Parathyroid adenoma (tissue), 2 donors: Measurements from ENCODE around the gene FHL3.

Source experiments
- H2AFZ ChIP-seq: fragments of 300-600 bp; sonication (generic); one replicate; pipeline ENCODE4 v1.7.0; 2017; ENCODE audit warnings: antibody characterized with exemption, mild to moderate bottlenecking
- H3K27ac ChIP-seq: fragments of 300-600 bp; sonication (generic); one replicate; pipeline ENCODE4 v1.7.0; 2017
- H3K27me3 ChIP-seq: fragments of 300-600 bp; sonication (generic); one replicate; pipeline ENCODE4 v1.7.0; 2017; ENCODE audit warnings: low read length; ENCODE audit not compliant: control insufficient read depth, insufficient read depth
- H3K36me3 ChIP-seq: fragments of 300-600 bp; sonication (generic); one replicate; pipeline ENCODE4 v1.7.0; 2017; ENCODE audit warnings: low read length; ENCODE audit not compliant: control insufficient read depth, insufficient read depth
- H3K4me1 ChIP-seq: fragments of 300-600 bp; sonication (generic); one replicate; pipeline ENCODE4 v1.7.0; 2017; ENCODE audit warnings: control low read depth
- H3K4me2 ChIP-seq: fragments of 300-600 bp; sonication (generic); one replicate; pipeline ENCODE4 v1.7.0; 2017; ENCODE audit warnings: low read length
- H3K4me3 ChIP-seq: fragments of 300-600 bp; sonication (generic); one replicate; pipeline ENCODE4 v1.7.0; 2017; ENCODE audit warnings: low read depth, low read length
- H3K79me2 ChIP-seq: fragments of 300-600 bp; sonication (generic); one replicate; pipeline ENCODE4 v1.7.0; 2017; ENCODE audit warnings: control low read depth
- H3K9ac ChIP-seq: fragments of 300-600 bp; sonication (generic); one replicate; pipeline ENCODE4 v1.7.0; 2017; ENCODE audit warnings: mild to moderate bottlenecking
- H3K9me3 ChIP-seq: fragments of 300-600 bp; sonication (generic); one replicate; pipeline ENCODE4 v1.7.0; 2017; ENCODE audit warnings: low read length; ENCODE audit not compliant: control insufficient read depth
- TF ChIP-seq, protein P1 (sequence below): fragments of 300-600 bp; sonication (generic); IDR thresholded peaks from one replicate; pipeline ENCODE4 v1.7.0; 2017; ENCODE audit warnings: antibody characterized with exemption, mild to moderate bottlenecking
- donor health status: primary hyperparathyroidism.

Gene FHL3

DNA sequence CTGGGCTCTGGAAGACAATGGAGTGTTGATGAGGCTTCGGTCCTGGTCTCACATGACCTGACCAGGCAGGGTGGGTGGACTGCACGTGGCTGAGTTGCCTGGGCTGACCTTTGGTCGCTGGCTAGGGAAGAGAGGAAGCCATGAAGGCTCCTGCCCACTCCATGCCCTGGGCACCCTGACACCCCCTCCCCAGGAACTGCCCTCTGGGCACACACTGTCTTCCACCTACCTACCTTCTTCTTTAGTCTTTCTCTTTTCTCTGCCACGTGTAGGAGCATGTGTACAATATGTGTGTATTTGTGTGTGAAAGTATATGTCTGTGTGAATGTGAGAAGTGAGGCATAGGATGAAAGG is 26.2 kb upstream of the FHL3 start:
- no peak overlapping the region for H3K4me2 ChIP-seq
- H2AFZ ChIP-seq: no peak overlapping the region
- H3K36me3 ChIP-seq: no peaks in the 10 kb centered on the region
- no peak overlapping the region for H3K27ac ChIP-seq
- TF ChIP-seq, protein P1, sequence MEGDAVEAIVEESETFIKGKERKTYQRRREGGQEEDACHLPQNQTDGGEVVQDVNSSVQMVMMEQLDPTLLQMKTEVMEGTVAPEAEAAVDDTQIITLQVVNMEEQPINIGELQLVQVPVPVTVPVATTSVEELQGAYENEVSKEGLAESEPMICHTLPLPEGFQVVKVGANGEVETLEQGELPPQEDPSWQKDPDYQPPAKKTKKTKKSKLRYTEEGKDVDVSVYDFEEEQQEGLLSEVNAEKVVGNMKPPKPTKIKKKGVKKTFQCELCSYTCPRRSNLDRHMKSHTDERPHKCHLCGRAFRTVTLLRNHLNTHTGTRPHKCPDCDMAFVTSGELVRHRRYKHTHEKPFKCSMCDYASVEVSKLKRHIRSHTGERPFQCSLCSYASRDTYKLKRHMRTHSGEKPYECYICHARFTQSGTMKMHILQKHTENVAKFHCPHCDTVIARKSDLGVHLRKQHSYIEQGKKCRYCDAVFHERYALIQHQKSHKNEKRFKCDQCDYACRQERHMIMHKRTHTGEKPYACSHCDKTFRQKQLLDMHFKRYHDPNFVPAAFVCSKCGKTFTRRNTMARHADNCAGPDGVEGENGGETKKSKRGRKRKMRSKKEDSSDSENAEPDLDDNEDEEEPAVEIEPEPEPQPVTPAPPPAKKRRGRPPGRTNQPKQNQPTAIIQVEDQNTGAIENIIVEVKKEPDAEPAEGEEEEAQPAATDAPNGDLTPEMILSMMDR: no peak
- no peak overlapping the region for H3K9ac ChIP-seq
- no peak overlapping the region for H3K4me3 ChIP-seq
- H3K4me1 ChIP-seq: peaks cover 10% of the 10 kb centered on the region
- no peaks in the 10 kb centered on the region for H3K27me3 ChIP-seq
- no peaks in the 10 kb centered on the region for H3K9me3 ChIP-seq
- no peaks in the 10 kb centered on the region for H3K79me2 ChIP-seq

DNA sequence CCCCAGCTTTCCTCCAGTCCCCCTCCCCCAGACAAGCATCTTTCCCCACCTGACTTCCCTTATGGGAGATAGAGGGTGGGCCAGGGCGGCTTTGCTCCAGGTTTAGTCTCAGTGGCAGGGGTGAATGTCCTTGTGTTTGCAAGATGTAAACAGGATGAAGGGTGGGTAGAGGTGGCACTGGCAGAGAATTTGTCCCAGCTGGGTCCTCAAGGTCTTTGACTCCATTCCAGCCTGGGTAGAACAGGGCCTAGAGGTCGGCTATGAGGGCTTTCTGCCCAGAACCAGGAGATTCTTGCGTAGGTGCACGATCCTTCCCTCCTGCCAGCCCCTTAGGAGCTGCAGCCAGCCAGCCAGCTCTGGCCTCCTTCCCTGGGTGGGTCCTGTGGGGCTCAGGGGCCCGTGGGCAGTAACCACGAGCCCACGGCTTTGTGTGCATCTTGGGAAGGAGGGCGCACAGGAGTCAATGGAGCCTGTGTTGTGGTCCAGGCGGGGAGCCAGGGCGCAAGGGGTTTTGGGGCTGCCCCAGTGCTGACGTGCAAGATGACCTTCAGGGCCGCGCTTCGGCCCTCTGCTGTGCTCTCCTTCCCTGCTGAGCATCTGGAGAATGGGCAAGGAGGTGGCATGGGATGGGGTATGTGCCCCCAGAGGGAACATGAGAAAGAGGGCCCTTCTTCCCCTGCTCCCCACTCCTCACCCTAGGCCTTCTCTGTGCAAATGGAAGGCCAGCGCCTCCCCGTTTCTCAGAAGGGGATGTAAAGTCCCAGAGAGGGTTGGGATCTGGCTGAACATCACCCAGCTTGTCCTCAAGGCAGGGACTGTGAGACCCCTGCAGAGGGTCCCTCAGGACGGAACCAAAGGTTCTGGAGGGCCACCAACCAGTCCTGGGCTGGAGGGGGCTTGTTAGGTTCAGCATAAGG is 25.5 kb upstream of the FHL3 start:
- Histone ChIP-seq H3K9ac (no peak overlapping the region), H3K27ac (no peak overlapping the region), H3K4me2 (peak overlapping the region; percentile 24), H3K36me3 (no peaks in the 10 kb centered on the region), H3K27me3 (no peaks in the 10 kb centered on the region), H3K9me3 (no peaks in the 10 kb centered on the region), H3K79me2 (no peaks in the 10 kb centered on the region), H3K4me3 (no peak overlapping the region), H2AFZ (peak overlapping the region; percentile 64), H3K4me1 (peaks cover 10% of the 10 kb centered on the region)
- TF ChIP-seq, protein P1: no peak

DNA sequence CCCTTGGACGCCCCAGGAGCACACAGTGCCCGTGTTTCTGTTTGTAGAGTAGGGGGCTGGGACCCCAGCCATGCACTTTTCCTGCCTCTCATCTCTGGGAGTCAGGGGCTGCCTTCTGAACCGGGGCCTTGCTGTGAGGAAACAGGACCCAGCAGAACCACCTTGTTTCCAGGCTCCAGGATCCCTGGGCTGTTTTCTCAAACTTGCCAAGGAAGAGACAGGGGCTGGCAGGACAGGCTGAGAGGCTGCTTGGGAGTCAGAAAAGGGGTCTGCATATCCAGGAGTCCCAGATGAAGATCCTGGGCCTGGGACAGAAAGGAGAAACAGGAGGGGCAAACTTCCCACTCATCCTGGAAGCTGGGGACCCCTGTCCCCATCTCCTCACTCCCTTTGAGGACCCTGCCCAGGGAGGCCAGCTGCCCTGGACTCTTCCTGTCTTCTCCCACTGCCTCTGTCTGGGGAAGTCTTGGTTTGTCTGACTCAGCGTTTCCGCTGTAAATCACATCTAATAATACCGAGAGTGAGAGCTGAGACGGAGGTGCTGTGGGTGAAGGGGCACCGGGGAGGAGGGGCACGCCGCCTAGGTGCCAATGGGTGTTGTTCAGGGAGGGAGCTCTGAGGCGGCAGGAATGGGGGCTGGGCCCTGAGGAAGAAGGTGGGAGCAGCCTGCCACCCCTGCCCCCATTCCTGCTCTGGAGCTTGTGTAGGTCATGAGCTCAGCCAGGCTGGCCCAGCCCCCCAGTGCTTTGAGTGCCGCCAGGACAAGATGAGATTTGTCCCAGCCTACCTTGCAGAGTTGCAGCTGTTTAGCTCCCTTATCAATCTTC is 24.6 kb upstream of the FHL3 start:
- no peaks in the 10 kb centered on the region for H3K36me3 ChIP-seq
- peak overlapping the region; percentile 24 for H3K4me2 ChIP-seq
- peak overlapping the region; percentile 64 for H2AFZ ChIP-seq
- H3K9ac ChIP-seq: no peak overlapping the region
- no peak overlapping the region for H3K27ac ChIP-seq
- no peaks in the 10 kb centered on the region for H3K9me3 ChIP-seq
- no peaks in the 10 kb centered on the region for H3K79me2 ChIP-seq
- H3K4me3 ChIP-seq: no peak overlapping the region
- no peaks in the 10 kb centered on the region for H3K27me3 ChIP-seq
- H3K4me1 ChIP-seq: peaks cover 10% of the 10 kb centered on the region
- TF ChIP-seq, protein P1: no peak

DNA sequence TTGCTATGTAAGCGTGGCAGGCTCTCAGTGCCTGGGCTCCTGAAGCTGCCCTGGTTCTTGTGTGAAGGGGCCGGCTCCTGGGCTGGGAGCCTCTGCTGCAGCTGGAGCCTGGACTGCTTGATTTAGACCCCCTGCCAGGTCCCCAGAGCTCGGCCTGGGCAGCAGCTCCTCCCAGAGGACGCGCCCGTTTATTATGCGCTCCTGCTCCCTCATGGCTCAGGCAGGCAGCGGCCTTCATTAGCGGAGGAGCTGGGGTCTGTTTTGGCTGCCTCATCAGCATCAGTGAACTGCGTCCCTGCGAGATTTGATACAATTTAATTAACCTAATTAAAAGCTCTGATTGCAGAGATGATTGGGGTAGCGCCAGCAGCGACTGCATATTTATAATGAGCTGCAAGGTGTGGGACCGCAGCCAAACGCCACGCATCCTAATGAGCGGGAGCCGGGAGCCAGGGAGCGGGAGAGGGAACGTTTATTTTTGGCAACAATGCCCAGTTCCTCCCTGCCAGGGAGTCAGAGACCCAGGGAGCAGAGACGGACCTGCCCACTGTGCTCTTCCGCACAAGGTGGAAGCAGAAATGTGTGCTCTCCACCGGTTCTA is 23.9 kb upstream of the FHL3 start:
- TF ChIP-seq, protein P1: no peak
- peak overlapping the region; percentile 24 for H3K4me2 ChIP-seq
- H3K4me3 ChIP-seq: no peak overlapping the region
- peaks cover 10% of the 10 kb centered on the region for H3K4me1 ChIP-seq
- H3K9me3 ChIP-seq: no peaks in the 10 kb centered on the region
- H3K9ac ChIP-seq: no peak overlapping the region
- H3K79me2 ChIP-seq: no peaks in the 10 kb centered on the region
- no peaks in the 10 kb centered on the region for H3K36me3 ChIP-seq
- H3K27ac ChIP-seq: no peak overlapping the region
- peak overlapping the region; percentile 64 for H2AFZ ChIP-seq
- no peaks in the 10 kb centered on the region for H3K27me3 ChIP-seq
